Raji (cell line): ENCODE measurements around the gene ZNF865.
A peak's percentile ranks its signal among the peaks of the same experiment; 100 is the strongest.

Source experiments
- POLR2A ChIP-seq: IDR thresholded peaks from 2 replicates; pipeline ENCODE4 v1.6.1; 2011; ENCODE audit warnings: low read depth, low read length, control low read depth; ENCODE audit not compliant: insufficient read depth

The ZNF865 gene

DNA sequence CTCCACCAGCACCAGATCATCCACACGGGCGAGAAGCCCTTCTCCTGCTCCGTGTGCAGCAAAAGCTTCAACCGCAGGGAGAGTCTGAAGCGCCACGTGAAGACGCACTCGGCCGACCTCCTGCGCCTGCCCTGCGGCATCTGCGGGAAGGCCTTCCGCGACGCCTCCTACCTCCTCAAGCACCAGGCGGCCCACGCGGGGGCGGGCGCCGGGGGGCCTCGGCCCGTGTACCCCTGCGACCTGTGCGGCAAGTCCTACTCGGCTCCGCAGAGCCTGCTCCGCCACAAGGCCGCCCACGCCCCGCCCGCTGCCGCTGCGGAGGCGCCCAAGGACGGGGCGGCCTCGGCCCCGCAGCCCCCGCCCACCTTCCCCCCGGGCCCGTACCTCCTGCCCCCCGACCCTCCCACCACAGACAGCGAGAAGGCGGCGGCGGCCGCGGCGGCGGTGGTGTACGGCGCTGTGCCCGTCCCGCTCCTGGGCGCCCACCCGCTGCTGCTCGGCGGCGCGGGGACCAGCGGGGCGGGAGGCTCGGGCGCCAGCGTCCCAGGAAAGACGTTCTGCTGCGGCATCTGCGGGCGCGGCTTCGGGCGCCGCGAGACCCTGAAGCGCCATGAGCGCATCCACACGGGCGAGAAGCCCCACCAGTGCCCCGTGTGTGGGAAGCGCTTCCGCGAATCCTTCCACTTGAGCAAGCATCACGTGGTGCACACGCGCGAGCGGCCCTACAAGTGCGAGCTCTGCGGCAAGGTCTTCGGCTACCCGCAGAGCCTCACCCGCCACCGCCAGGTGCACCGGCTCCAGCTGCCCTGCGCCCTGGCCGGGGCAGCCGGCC, 9.5 kb downstream of the ZNF865 start:
- TF ChIP-seq POLR2A = no peak

DNA sequence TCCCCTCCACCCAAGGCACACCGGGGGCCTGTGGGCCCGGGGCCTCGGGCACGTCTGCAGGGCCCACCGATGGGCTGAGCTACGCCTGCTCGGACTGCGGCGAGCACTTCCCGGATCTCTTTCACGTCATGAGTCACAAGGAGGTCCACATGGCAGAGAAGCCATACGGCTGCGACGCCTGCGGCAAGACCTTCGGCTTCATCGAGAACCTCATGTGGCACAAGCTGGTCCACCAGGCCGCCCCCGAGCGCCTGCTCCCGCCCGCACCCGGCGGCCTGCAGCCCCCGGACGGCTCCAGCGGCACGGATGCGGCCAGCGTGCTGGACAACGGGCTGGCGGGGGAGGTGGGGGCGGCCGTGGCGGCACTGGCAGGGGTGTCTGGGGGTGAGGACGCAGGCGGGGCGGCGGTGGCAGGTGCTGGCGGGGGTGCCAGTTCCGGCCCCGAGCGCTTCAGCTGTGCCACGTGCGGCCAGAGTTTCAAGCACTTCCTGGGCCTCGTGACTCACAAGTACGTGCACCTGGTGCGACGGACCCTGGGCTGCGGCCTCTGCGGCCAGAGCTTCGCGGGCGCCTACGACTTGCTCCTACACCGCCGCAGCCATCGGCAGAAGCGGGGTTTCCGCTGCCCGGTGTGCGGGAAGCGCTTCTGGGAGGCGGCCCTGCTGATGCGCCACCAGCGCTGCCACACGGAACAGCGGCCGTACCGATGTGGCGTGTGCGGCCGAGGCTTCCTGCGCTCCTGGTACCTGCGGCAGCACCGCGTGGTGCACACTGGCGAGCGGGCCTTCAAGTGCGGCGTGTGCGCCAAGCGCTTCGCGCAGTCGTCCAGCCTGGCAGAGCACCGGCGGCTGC, 10.3 kb downstream of the ZNF865 start:
- no peak for TF ChIP-seq POLR2A

DNA sequence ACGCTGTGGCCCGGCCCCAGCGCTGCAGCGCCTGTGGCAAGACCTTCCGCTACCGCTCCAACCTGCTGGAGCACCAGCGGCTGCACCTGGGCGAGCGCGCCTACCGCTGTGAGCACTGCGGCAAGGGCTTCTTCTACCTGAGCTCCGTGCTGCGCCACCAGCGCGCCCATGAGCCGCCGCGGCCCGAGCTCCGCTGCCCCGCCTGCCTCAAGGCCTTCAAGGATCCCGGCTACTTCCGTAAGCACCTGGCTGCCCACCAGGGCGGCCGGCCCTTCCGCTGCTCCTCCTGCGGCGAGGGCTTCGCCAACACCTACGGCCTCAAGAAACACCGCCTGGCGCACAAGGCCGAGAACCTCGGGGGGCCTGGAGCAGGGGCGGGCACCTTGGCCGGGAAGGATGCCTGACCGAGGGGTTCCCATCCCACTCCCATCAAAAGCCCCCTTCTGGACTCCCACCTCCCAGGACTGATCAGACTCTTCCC, 11.0 kb downstream of the ZNF865 start:
- TF ChIP-seq POLR2A = no peak

DNA sequence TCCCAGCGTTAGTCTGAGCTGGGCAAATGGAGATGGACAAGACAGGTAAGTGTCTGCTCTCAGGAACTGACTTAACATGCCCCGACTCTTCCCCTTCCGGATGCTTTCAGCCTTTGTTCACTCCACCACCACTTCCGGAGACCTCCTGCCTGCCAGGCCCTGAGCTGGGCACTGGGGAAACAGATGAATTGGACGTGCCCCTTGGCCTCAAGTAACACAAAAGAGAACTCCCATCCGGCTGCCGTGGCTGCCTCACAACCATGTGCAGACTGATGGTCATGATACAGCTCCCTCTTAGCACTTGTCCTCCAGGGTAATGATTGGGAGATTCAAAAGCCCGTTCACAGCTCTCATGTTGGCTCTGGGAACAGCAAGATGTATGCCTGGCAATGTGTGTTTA, 12.0 kb downstream of the ZNF865 start:
- TF ChIP-seq POLR2A = no peak

DNA sequence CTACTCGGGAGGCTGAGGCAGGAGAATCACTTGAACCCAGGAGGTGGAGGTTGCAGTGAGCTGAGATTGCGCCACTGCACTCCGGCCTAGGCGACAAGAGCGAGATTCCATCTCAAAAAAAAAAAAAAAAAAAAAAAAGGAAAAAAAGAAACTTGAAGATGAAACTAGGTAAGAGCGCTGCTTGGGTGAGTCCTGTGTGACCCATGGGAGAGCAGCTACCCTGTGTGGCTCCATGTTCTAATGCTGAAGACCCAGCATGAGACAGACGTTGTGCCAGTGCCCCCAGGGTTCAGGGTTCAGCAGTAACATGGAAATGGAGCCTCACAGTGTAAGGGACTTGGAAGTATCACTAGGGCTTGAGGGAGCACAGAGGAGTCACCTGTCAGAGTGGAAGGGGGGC, 13.0 kb downstream of the ZNF865 start:
- TF ChIP-seq POLR2A = no peak

DNA sequence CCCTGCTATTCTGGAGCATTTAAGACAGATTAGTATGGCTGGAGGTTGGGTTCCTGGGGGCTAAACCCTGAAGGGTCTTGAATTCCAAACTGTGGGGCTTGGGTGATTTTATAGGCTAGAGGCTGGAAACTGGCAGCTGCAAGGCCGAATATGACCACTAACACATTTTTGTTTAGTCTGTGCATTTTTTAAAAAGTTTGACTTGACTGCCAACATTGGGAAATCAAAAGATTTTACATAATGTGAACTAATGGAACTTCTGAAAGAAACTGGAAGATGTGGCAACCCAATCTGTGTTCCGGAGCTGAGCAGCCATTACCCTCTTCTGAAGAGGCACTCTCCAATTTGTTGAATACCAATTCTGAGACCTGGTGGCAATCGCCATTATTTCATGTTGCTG, 13.8 kb downstream of the ZNF865 start:
- TF ChIP-seq POLR2A = no peak

DNA sequence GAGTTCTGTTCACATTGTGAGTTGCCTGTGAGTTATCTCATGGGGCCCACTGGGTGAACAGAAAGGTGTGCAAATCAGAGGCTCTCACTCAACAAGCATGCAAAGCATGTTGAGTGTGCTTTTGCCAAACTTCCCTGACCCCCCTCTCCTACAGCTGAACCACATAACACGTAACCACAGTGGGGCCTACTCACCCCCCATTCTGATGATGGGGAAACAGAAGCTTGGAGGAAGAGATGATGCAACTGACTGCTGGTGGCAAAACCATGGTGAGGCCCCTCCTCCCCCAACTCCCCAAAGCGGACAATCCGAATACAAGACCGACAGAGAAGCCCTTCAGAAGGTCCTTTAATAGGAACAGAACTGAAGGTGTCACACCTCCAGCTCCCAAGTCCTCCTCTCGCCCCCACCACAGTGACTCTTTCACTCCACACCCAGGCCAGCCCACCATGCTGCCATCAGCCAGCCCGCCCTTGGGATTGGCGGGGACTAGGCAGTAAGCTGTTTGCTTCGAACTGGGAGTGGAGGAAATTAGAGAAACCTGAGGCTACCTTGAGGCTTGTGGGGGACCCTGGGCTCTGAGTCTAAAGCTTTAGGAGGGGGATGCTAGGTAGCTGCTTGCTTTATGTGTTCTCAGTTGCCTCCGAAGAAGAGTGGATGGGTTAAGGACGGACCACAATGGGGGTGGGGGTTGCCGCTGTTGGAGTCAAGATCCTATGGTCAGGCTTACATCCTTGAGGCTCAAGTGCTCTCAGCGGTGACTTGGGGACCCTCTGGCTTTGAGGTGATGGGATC, 15.2 kb downstream of the ZNF865 start:
- no peak for TF ChIP-seq POLR2A

DNA sequence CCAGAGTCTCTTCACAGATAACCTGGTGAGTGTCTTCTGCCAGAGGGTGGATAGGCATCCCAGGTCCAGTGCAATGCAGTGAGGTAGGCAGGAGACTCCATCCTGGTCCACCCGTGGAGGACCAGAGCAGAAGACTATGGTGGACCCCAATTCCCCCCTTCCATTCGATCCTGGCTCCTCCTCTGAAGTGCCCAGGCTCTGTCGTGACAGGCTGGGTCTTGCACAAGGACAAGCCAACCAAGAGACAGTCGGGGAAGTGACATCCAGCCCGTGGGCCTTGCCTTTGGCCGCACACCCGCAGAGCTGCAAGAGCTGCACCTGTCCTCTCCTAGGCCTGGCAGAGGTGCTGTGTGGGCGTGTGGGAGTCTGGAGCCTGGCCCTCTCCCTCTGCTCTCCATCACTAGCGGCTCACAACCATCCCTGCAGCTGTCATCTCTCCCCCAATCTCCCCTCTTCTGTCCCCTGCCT, 15.8 kb downstream of the ZNF865 start:
- TF ChIP-seq POLR2A = no peak

DNA sequence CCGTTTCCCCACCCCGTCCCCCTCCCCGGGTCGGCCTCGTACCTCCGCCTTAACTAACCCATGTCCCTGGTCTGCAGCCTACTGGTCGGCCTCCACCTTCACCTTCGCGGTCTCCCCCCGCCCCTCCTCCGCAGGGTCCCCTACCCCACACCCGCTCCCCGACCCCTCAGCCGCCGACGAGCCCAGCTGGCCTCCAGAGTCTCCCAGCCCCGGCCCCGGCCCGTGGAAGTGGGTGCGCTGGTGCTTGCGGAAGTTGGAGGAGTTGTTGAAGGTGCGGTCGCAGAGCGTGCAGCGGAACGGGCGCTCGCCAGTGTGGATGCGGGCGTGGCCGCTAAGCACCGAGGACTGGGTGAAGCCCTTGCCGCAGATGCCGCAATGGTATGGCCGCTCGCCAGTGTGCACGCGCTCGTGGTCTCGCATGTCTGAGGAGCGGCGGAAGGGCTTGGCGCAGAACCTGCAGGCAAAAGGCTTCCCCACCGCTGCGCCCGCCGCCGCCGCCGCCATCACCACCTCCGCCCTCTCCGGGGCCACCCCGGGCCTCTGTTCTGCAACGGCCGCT, 16.3 kb downstream of the ZNF865 start:
- no peak for TF ChIP-seq POLR2A

DNA sequence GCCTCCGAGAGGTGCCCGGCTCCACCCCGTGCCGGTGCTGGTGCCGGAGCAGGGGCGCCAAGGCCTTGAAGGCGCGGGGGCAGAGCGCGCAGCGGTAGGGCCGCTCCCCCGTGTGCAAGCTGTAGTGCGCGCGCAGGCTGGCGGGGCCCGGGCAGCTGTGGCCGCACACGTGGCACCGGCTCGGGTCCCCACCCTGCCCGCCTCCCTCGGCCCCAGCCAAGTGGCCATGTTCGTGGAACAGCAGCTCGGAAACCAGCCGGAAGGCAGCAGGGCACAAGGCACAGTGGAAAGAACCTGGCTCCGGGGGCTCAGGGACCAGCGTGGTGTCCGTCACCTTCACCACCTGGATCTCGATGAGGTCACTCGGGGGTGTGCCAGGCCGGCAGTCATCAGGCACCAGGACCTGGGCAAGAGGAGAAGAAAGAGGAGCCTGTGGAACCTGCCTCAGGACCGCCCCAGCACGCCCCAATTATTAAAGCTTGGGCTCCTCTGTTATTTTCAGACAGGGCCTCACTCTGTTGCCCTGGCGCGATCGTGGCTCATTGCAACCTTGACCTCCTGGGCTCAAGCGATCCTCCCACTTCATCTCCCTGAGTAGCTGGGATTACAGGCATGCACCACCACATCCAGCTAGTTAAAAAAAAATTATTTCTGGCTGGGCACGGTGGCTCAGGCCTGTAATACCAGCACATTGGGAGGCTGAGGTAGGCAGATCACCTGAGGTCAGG, 17.0 kb downstream of the ZNF865 start:
- TF ChIP-seq POLR2A = no peak

DNA sequence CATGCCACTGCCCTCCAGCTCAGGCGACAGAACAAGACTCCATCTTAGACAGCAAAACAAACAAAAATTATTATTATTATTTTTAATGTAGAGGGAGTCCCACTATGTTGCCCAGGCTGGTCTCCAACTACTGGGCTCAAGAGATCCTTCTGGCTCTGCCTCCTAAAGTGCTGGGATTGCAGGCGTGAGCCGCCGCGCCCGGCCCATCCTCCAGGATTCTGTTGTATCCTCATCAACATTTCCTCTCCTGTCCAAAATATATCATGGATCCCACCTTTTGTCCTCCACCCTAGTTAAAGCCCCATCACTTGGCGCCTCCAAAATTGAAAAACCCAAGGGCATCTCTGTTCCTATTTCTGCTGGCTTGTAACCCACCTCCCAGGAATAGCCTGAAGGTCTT, 17.7 kb downstream of the ZNF865 start:
- no peak for TF ChIP-seq POLR2A

DNA sequence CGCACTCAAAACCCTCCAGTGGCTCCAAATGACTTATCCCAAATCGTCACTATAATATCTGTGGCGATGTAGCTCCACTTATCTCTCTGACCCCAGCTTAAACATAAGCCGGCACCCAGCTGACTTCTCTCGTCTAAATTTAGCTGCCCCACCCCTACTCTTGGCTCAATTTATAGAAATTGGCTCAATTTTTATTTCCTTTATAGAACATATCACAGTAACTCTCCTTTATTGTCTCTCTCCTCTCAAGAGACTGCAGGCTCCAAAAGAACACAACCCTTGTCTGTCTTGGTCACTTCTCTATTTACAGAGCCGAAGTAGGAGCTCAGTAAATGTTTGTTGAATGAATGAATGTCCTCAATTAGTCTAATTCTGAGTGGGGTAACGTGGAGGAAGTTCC, 18.1 kb downstream of the ZNF865 start:
- TF ChIP-seq POLR2A = no peak

DNA sequence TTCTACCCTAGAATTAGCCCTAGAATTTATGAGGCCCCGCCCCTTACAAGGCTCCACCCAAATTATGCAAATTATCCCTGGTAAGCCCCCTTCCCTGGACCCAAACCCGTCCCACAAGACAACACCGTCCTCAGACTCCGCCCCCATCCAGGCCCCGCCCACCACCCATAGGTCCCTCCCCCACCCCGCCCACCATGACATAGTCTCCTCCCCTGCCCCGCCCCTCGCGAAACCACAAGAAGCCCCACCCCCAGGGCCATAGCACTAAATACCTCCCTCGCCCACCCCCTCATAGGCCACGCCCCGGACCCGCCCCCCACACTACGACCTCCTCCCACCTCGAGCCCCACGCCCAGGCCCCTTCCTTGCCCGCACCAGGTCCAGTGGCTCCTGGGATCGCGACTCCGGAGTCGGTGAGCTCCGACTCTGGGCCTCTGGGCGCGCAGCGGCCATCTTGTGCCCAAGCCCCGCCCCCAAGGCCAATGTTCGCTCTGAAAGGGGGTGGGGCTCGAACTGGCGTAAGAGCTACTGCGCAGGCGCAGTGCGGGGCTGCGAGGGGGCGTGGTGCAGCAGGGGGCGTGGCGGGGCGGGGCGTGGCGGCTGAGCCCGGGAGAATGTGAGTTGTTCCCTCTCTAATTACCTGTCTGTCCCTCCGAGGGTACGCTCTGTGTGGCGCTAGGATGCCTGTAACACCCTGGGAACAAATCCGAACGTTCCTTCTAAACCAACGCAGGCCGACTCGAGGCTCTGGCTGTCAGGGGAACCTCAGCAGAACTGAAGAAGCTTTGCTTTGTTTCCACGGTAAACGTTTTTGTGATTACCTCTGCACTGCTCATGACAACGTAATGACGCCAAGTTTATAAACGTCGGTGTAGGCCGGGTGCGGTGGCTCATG, 18.9 kb downstream of the ZNF865 start, which contains the start of gene ZNF784:
TSS of gene ZNF784 (minus strand) at position 458 of the 895 bp plus-strand sequence. CDS start at position 453, 5 bp downstream.
- TF ChIP-seq POLR2A = peak; percentile 42
